Smooth muscle cell (in vitro differentiated cells): ENCODE data around the gene NELFA. TPM values are rescaled to one million over a fixed set of nuclear protein-coding genes. Genes with fewer than 3 reads are reported as not detected.

Experiments used
- DNase-seq: peaks from one replicate; lab custom pipeline; 2025; ENCODE audit not compliant: unreplicated experiment; lab: John Stamatoyannopoulos, UW
- H2AFZ ChIP-seq: fragments of 200-600 bp; sonication (generic); 2 replicates; pipeline ENCODE4 v1.6.0; 2016; ENCODE audit warnings: antibody characterized with exemption, low read depth, mild to moderate bottlenecking
- H3F3A ChIP-seq: fragments of 200-600 bp; sonication (generic); 2 replicates; pipeline ENCODE4 v1.6.0; 2017; ENCODE audit warnings: antibody characterized with exemption, low read depth
- H3K27ac ChIP-seq: fragments of 200-600 bp; sonication (generic); 2 replicates; pipeline ENCODE4 v1.5.1; 2016; ENCODE audit warnings: low read depth, mild to moderate bottlenecking
- H3K27me3 ChIP-seq: fragments of 200-600 bp; sonication (generic); 2 replicates; pipeline ENCODE4 v1.6.1; 2016; ENCODE audit warnings: low read depth, mild to moderate bottlenecking
- H3K36me3 ChIP-seq: fragments of 200-600 bp; sonication (generic); 2 replicates; pipeline ENCODE4 v1.5.1; 2016; ENCODE audit warnings: low read depth
- H3K4me1 ChIP-seq: fragments of 200-600 bp; sonication (generic); 2 replicates; pipeline ENCODE4 v1.5.1; 2016; ENCODE audit warnings: low read depth
- H3K4me2 ChIP-seq: fragments of 200-600 bp; sonication (generic); 2 replicates; pipeline ENCODE4 v1.6.0; 2016; ENCODE audit warnings: mild to moderate bottlenecking
- H3K4me3 ChIP-seq: fragments of 200-600 bp; sonication (generic); 2 replicates; pipeline ENCODE4 v1.5.1; 2016; ENCODE audit warnings: mild to moderate bottlenecking
- H3K79me2 ChIP-seq: fragments of 200-600 bp; sonication (generic); 2 replicates; pipeline ENCODE4 v1.6.0; 2016; ENCODE audit warnings: low read depth, mild to moderate bottlenecking
- H3K9ac ChIP-seq: fragments of 200-600 bp; sonication (generic); 2 replicates; pipeline ENCODE4 v1.6.0; 2016; ENCODE audit warnings: low read depth
- H3K9me3 ChIP-seq: fragments of 200-600 bp; sonication (generic); replicated peaks from 2 replicates; pipeline ENCODE4 v1.5.1; 2016; ENCODE audit warnings: low read depth
- H4K20me1 ChIP-seq: fragments of 200-600 bp; sonication (generic); 2 replicates; pipeline ENCODE4 v1.6.0; 2016; ENCODE audit warnings: low read depth
- WGBS: methylation state at CpG from one replicate; pipeline ENCODE4 v1.1.7; 2016; ENCODE audit warnings: low lambda C conversion rate; 5-methylcytosine and 5-hydroxymethylcytosine counted together
- polyA plus RNA-seq: library from polyadenylated mRNA; unstranded; fragments of >200 nt; fragmentation: Nextera tagmentation; extraction: Ambion mirVana; gene quantifications from 2 replicates; pipeline ENCODE4 v1.2.1, GENCODE V29; 2016
- total RNA-seq: library from RNA; depleted of rRNA; stranded (reverse); fragments of >200 nt; gene quantifications from 2 replicates; pipeline ENCODE4 v1.2.3, GENCODE V29; 2014
- TF ChIP-seq, protein P1 (sequence below): fragments of 200-600 bp; sonication (generic); IDR thresholded peaks from 2 replicates; pipeline ENCODE4 v1.5.1; 2017; ENCODE audit warnings: borderline replicate concordance, mild to moderate bottlenecking, antibody characterized with exemption; ENCODE audit not compliant: insufficient read depth, poor library complexity, severe bottlenecking

NELFA gene
- total and polyA plus RNA-seq, 2 experiments from 2014 or later = 16.3 to 33.7 TPM

DNA sequence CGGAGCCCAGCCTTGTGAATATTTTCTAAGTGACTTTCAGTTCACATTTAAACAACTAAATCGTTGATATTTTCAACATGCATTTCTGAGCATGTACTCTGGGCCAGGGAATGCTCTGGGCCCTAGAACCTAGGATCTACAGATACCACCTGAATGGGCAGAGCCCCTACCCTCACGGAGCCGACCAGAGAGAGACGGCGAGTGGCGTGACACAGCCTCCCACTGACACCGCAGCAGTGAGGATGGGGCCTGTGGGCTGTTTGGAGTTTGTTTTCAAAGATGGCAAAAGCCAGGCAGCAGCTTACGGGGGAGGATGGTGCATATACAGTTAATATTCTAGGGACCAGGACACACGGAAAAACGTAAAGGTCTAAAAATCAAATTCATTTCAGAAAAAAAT lies 17.7 kb downstream of the NELFA start:
- WGBS = 97% methylated on average over 11 of the region's 11 CpGs
- H3K4me3 ChIP-seq = no peak overlapping the region
- H3K27ac ChIP-seq = no peak overlapping the region
- peaks cover 42% of the 10 kb centered on the region for H3K79me2 ChIP-seq
- H4K20me1 ChIP-seq = peaks cover 59% of the 10 kb centered on the region
- no peaks in the 10 kb centered on the region for H3F3A ChIP-seq
- DNase-seq = no peak
- H3K9ac ChIP-seq = no peak overlapping the region
- H3K4me2 ChIP-seq = no peak overlapping the region
- H3K4me1 ChIP-seq = no peaks in the 10 kb centered on the region
- H2AFZ ChIP-seq = no peak overlapping the region
- H3K36me3 ChIP-seq = no peaks in the 10 kb centered on the region
- H3K27me3 ChIP-seq = no peaks in the 10 kb centered on the region
- TF ChIP-seq, protein P1, sequence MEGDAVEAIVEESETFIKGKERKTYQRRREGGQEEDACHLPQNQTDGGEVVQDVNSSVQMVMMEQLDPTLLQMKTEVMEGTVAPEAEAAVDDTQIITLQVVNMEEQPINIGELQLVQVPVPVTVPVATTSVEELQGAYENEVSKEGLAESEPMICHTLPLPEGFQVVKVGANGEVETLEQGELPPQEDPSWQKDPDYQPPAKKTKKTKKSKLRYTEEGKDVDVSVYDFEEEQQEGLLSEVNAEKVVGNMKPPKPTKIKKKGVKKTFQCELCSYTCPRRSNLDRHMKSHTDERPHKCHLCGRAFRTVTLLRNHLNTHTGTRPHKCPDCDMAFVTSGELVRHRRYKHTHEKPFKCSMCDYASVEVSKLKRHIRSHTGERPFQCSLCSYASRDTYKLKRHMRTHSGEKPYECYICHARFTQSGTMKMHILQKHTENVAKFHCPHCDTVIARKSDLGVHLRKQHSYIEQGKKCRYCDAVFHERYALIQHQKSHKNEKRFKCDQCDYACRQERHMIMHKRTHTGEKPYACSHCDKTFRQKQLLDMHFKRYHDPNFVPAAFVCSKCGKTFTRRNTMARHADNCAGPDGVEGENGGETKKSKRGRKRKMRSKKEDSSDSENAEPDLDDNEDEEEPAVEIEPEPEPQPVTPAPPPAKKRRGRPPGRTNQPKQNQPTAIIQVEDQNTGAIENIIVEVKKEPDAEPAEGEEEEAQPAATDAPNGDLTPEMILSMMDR = no peak
- no peaks in the 10 kb centered on the region for H3K9me3 ChIP-seq

DNA sequence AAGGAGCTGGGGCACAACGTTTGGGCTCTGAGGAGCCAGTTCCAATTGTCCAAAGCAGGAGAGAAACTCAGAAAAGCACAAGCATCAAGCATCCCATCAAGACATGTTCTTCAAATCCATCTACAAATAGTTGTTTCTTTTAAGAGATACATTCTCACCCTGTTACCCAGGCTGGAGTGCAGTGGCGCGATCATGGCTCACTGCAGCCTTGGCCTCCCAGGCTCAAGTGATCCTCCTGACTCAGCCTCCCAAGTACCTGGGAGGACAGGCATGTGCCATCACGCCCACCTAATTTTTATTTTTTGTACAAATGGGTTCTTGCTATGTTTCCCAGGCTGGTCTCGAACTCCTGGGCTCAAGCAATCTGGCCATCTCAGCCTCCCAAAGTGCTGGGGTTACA lies 18.1 kb downstream of the NELFA start:
- no peak for DNase-seq
- H3K79me2 ChIP-seq = peaks cover 38% of the 10 kb centered on the region
- H3K4me2 ChIP-seq = no peak overlapping the region
- no peak overlapping the region for H3K9ac ChIP-seq
- no peaks in the 10 kb centered on the region for H3K27me3 ChIP-seq
- H3K4me1 ChIP-seq = no peaks in the 10 kb centered on the region
- no peak overlapping the region for H3K27ac ChIP-seq
- H3K36me3 ChIP-seq = no peaks in the 10 kb centered on the region
- WGBS = 99% methylated on average over 5 of the region's 5 CpGs
- H3K4me3 ChIP-seq = no peak overlapping the region
- no peaks in the 10 kb centered on the region for H3K9me3 ChIP-seq
- H3F3A ChIP-seq = no peaks in the 10 kb centered on the region
- TF ChIP-seq, protein P1 = no peak
- peaks cover 55% of the 10 kb centered on the region for H4K20me1 ChIP-seq
- no peak overlapping the region for H2AFZ ChIP-seq

DNA sequence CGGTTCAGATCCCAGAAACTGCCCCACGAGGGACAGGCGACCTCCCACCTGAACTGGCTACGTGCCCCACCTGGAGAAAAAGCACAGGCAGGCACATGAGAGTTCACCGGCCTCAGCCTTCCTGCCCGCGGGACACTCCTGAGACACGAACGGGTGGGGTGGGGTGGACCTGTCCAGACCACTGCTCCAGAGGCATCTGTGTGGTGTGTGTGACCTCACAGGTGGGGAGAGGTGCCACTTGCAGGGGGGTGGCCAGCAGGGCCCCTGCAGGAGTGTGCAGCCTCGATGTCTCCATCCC lies 18.5 kb downstream of the NELFA start:
- H3K27ac ChIP-seq = no peak overlapping the region
- TF ChIP-seq, protein P1 = no peak
- peaks cover 34% of the 10 kb centered on the region for H3K79me2 ChIP-seq
- H3K9ac ChIP-seq = no peak overlapping the region
- DNase-seq = no peak
- 95% methylated on average over 10 of the region's 10 CpGs for WGBS
- H3K27me3 ChIP-seq = no peaks in the 10 kb centered on the region
- H3K9me3 ChIP-seq = no peaks in the 10 kb centered on the region
- H2AFZ ChIP-seq = no peak overlapping the region
- no peaks in the 10 kb centered on the region for H3F3A ChIP-seq
- no peaks in the 10 kb centered on the region for H3K36me3 ChIP-seq
- no peak overlapping the region for H3K4me3 ChIP-seq
- peaks cover 51% of the 10 kb centered on the region for H4K20me1 ChIP-seq
- no peaks in the 10 kb centered on the region for H3K4me1 ChIP-seq
- H3K4me2 ChIP-seq = no peak overlapping the region

DNA sequence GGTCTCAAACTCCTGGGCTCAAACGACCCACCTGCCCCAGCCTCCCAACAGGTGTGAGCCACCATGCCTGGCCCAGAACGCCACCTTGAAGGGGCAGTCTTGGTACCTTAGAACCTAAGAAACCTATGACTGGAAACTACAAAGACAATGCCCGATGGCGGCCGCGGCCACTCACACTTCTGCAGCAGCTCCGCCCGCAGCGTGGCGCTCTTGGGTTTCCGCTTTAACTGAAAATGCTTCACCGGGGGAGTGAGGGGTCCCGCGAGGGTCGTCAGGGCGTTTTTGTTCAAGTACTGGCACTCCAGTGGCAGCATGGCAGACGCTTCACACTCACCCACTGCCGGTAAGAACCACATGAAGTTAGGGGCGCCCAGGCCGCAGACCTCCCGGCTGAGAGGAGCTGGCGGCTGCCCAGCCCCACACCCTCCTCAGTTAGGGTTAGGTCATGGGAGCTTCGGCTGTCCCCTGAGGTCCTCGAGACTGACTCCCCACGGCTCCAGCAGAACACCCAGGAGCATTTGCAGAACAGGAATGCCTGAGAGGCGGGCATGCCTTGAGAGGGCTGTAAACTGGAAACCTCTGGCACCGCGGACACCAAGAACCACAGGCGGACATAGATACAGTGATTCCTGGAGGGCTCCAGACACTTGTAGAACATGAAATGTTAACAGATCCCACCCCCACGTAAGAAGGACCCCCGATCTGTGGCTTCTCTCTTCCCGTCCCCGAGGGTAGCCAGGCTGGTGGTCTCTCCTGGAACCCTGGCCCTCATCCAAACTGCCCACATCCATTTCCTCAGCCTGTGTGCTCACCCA lies 19.0 kb downstream of the NELFA start:
- H3K27me3 ChIP-seq = no peaks in the 10 kb centered on the region

More for the DNA sequence above, 19.0 kb downstream of the NELFA start:
- peaks cover 45% of the 10 kb centered on the region for H4K20me1 ChIP-seq
- H3K9ac ChIP-seq = no peak overlapping the region
- no peaks in the 10 kb centered on the region for H3K4me1 ChIP-seq
- no peak overlapping the region for H2AFZ ChIP-seq
- no peaks in the 10 kb centered on the region for H3K36me3 ChIP-seq
- H3K4me2 ChIP-seq = no peak overlapping the region
- no peak for DNase-seq
- H3F3A ChIP-seq = no peaks in the 10 kb centered on the region
- no peak overlapping the region for H3K4me3 ChIP-seq
- WGBS = 97% methylated on average over 33 of the region's 33 CpGs
- H3K27ac ChIP-seq = no peak overlapping the region
- TF ChIP-seq, protein P1 = no peak
- H3K9me3 ChIP-seq = no peaks in the 10 kb centered on the region
- peaks cover 28% of the 10 kb centered on the region for H3K79me2 ChIP-seq
